SK-N-SH (cell line): ENCODE results near the gene SYT1. TPM values are rescaled to one million over a fixed set of nuclear protein-coding genes. Genes with fewer than 3 reads are reported as not detected.

Experiments
- CTCF ChIA-PET: fragments of 300-600, 350-600 bp; formaldehyde crosslinking; extraction: SDS; loops from one replicate; lab custom pipeline; 2021; lab: Yijun Ruan, JAX
- POLR2A ChIA-PET: fragments of 350-600 bp; sonication (Branson Sonifier 250); formaldehyde crosslinking; extraction: SDS; loops from one replicate; lab custom pipeline; 2020; ENCODE audit warnings: antibody characterized with exemption, inconsistent platforms; lab: Yijun Ruan, JAX
- DNase-seq: peaks from one replicate; pipeline ENCODE4 v3.0.0; 2012
- H2AFZ ChIP-seq: fragments of 200-600 bp; sonication (generic); 2 replicates; pipeline ENCODE4 v1.8.1; 2016; ENCODE audit warnings: antibody characterized with exemption, mild to moderate bottlenecking, low read depth
- H3F3A ChIP-seq: fragments of 200-600 bp; sonication (generic); replicated peaks from 2 replicates; pipeline ENCODE3; 2016; ENCODE audit warnings: antibody characterized with exemption, mild to moderate bottlenecking; ENCODE audit not compliant: insufficient read depth
- H3K27ac ChIP-seq, 2 experiments: fragments of 200-500 bp in 1 of 2; fragments of 200-600 bp in 1 of 2; sonication (Bioruptor generic) in 1 of 2; sonication (generic), shearing (Covaris generic) in 1 of 2; 2 replicates each; pipeline versions ENCODE4 v1.5.1 to v1.6.1; 2014 to 2016; ENCODE audit warnings: low read depth in 2 of 2, inconsistent platforms in 1 of 2, low read length in 1 of 2, mild to moderate bottlenecking in 1 of 2, mixed read lengths in 1 of 2
- H3K27me3 ChIP-seq: fragments of 200-600 bp; sonication (generic), shearing (Covaris generic); 2 replicates; pipeline ENCODE4 v1.6.1; 2016; ENCODE audit warnings: mixed run types; ENCODE audit not compliant: insufficient read depth
- H3K36me3 ChIP-seq, 2 experiments: fragments of 200-500 bp in 1 of 2; fragments of 200-600 bp in 1 of 2; sonication (Bioruptor generic) in 1 of 2; sonication (generic) in 1 of 2; replicated peaks in 1 of 2; 2 replicates each; pipeline versions ENCODE3 to v1.5.1; 2014 to 2016; ENCODE audit warnings: low read length in 1 of 2, mild to moderate bottlenecking in 1 of 2; ENCODE audit not compliant: insufficient read depth in 2 of 2, control insufficient read depth in 1 of 2
- H3K4me1 ChIP-seq, 2 experiments: fragments of 200-500 bp in 1 of 2; fragments of 200-600 bp in 1 of 2; sonication (Bioruptor generic) in 1 of 2; sonication (generic), shearing (Covaris generic) in 1 of 2; 2 replicates each; pipeline versions ENCODE4 v1.5.1 to v1.6.1; 2014 to 2016; ENCODE audit warnings: low read depth in 1 of 2, low read length in 1 of 2, mixed run types in 1 of 2; ENCODE audit not compliant: insufficient read depth in 2 of 2, control insufficient read depth in 1 of 2
- H3K4me2 ChIP-seq: fragments of 200-600 bp; sonication (generic), shearing (Covaris generic); 2 replicates; pipeline ENCODE4 v1.6.1; 2017; ENCODE audit warnings: mixed run types
- H3K4me3 ChIP-seq, 2 experiments: fragments of 200-500 bp in 1 of 2; fragments of 200-600 bp in 1 of 2; sonication (Bioruptor generic) in 1 of 2; sonication (generic), shearing (Covaris generic) in 1 of 2; 2 replicates each; pipeline versions ENCODE4 v1.5.1 to v1.8.1; 2014 to 2016; ENCODE audit warnings: low read depth in 2 of 2, inconsistent platforms in 1 of 2, low read length in 1 of 2, mild to moderate bottlenecking in 1 of 2, mixed read lengths in 1 of 2, moderate library complexity in 1 of 2
- H3K79me2 ChIP-seq: fragments of 200-600 bp; sonication (generic); 2 replicates; pipeline ENCODE4 v1.8.1; 2017; ENCODE audit warnings: mild to moderate bottlenecking; ENCODE audit not compliant: insufficient read depth
- H3K9ac ChIP-seq: fragments of 200-600 bp; sonication (generic); 2 replicates; pipeline ENCODE4 v1.6.1; 2017; ENCODE audit warnings: mixed run types
- H3K9me2 ChIP-seq: fragments of 200-600 bp; sonication (generic); 2 replicates; pipeline ENCODE4 v1.6.1; 2017; ENCODE audit warnings: mixed run types
- H3K9me3 ChIP-seq: fragments of 200-600 bp; sonication (generic); 2 replicates; pipeline ENCODE4 v1.6.1; 2017; ENCODE audit warnings: mixed run types, mild to moderate bottlenecking, moderate library complexity
- H4K20me1 ChIP-seq: fragments of 200-600 bp; sonication (generic); 2 replicates; pipeline ENCODE4 v1.6.1; 2017; ENCODE audit warnings: mild to moderate bottlenecking, mixed run types; ENCODE audit not compliant: insufficient read depth
- CHD2 ChIP-seq: fragments of 150-350 bp; IDR thresholded peaks from 2 replicates; pipeline ENCODE4 v1.6.1; 2018; ENCODE audit warnings: low read length; ENCODE audit not compliant: partially characterized antibody
- CTCF ChIP-seq: fragments of 200-600 bp; sonication (generic); IDR thresholded peaks from 2 replicates; pipeline ENCODE4 v1.6.1; 2017; ENCODE audit warnings: antibody characterized with exemption, mild to moderate bottlenecking, moderate library complexity
- ELF1 ChIP-seq: IDR thresholded peaks from 2 replicates; pipeline ENCODE4 v1.4.0; 2012
- EP300 ChIP-seq, 2 experiments: IDR thresholded peaks; 2 replicates each; pipeline versions ENCODE4 v1.4.0 to v1.6.1; 2012; ENCODE audit warnings: borderline replicate concordance in 1 of 2, low read depth in 1 of 2, low read length in 1 of 2
- FOXJ3 ChIP-seq: sonication (generic); formaldehyde crosslinking; IDR thresholded peaks from 2 replicates; pipeline ENCODE4 v1.5.1; 2020; ENCODE audit warnings: mild to moderate bottlenecking, missing genetic modification reagents
- GABPA ChIP-seq: IDR thresholded peaks from 2 replicates; pipeline ENCODE4 v1.4.0; 2012; ENCODE audit warnings: low read depth, mild to moderate bottlenecking
- GATA2 ChIP-seq: sonication (generic); formaldehyde crosslinking; IDR thresholded peaks from 2 replicates; pipeline ENCODE4 v1.5.0; 2020; ENCODE audit warnings: mild to moderate bottlenecking, missing genetic modification reagents
- JUND ChIP-seq: IDR thresholded peaks from 2 replicates; pipeline ENCODE4 v1.4.0; 2012
- MEF2A ChIP-seq: IDR thresholded peaks from 2 replicates; pipeline ENCODE4 v1.4.0; 2012; ENCODE audit warnings: low read depth, borderline replicate concordance
- MXI1 ChIP-seq: IDR thresholded peaks from 2 replicates; pipeline ENCODE4 v1.6.1; 2012; ENCODE audit warnings: mild to moderate bottlenecking, low read depth, low read length, improper control_type of control experiment
- NRF1 ChIP-seq: IDR thresholded peaks from 2 replicates; pipeline ENCODE4 v1.6.1; 2012; ENCODE audit warnings: low read depth, mild to moderate bottlenecking, low read length
- RAD21 ChIP-seq: IDR thresholded peaks from 2 replicates; pipeline ENCODE4 v1.6.1; 2012; ENCODE audit warnings: mild to moderate bottlenecking, low read length
- RCOR1 ChIP-seq: fragments of 150-350 bp; IDR thresholded peaks from 2 replicates; pipeline ENCODE4 v1.6.1; 2017; ENCODE audit warnings: antibody characterized with exemption, low read length
- RFX5 ChIP-seq: IDR thresholded peaks from 2 replicates; pipeline ENCODE4 v1.6.1; 2012; ENCODE audit warnings: mild to moderate bottlenecking, improper control_type of control experiment, low read length
- TAF1 ChIP-seq: IDR thresholded peaks from 2 replicates; pipeline ENCODE4 v1.6.1; 2012; ENCODE audit warnings: low read depth, mild to moderate bottlenecking, low read length, moderate library complexity, borderline replicate concordance
- TCF12 ChIP-seq: IDR thresholded peaks from 2 replicates; pipeline ENCODE4 v1.4.0; 2012
- USF1 ChIP-seq: IDR thresholded peaks from 2 replicates; pipeline ENCODE4 v1.4.0; 2012; ENCODE audit warnings: low read depth, borderline replicate concordance
- YY1 ChIP-seq: IDR thresholded peaks from 2 replicates; pipeline ENCODE4 v1.4.0; 2012; ENCODE audit warnings: low read depth, mild to moderate bottlenecking
- WGBS: methylation state at CpG from one replicate; pipeline ENCODE4 v1.1.6; 2017; ENCODE audit warnings: low lambda C conversion rate; 5-methylcytosine and 5-hydroxymethylcytosine counted together
- polyA plus RNA-seq, 3 experiments: library from polyadenylated mRNA; depleted of rRNA; stranded (reverse); fragments of >200 nt; gene quantifications; 2 replicates each; pipeline ENCODE4 v1.2.3, GENCODE V29; 2012
- TF ChIP-seq, protein P1 (sequence below): fragments of 150-350 bp; IDR thresholded peaks from 2 replicates; pipeline ENCODE4 v1.6.1; 2016; ENCODE audit warnings: mild to moderate bottlenecking, low read depth, low read length
- TF ChIP-seq, protein P2 (sequence below): fragments of 150-350 bp; IDR thresholded peaks from 2 replicates; pipeline ENCODE4 v1.6.1; 2017; ENCODE audit warnings: antibody characterized with exemption, low read length, low read depth, borderline replicate concordance
- TF ChIP-seq, protein P3 (sequence below): IDR thresholded peaks from 2 replicates; pipeline ENCODE4 v1.4.0; 2012; ENCODE audit warnings: low read depth
- TF ChIP-seq, protein P4 (sequence below): IDR thresholded peaks from 2 replicates; pipeline ENCODE4 v1.4.0; 2012; ENCODE audit warnings: low read depth, borderline replicate concordance

Gene SYT1
- polyA plus RNA-seq, 1 of the 3 experiments (the other 2 are of a cell fraction), result 12.7 TPM

GRCh38 chr12:79295572-79295971, 431.0 kb downstream of the SYT1 start:
- Histone ChIP-seq H3F3A (peaks cover 3% of the 10 kb centered on the region), H3K4me2 (no peak overlapping the region), H2AFZ (no peak overlapping the region), H3K4me1 (peaks cover 17 to 18% of the 10 kb centered on the region in 2 experiments; a peak in 2 of 4 replicates), H3K36me3 (peaks cover 31 to 48% of the 10 kb centered on the region in 2 experiments), H4K20me1 (no peaks in the 10 kb centered on the region), H3K79me2 (no peaks in the 10 kb centered on the region), H3K9ac (no peak overlapping the region), H3K9me2 (no peaks in the 10 kb centered on the region), H3K9me3 (no peaks in the 10 kb centered on the region), H3K27me3 (no peaks in the 10 kb centered on the region), H3K4me3 (no peak overlapping the region), H3K27ac (peak overlapping the region; percentile 14 to 98)
- CTCF ChIA-PET, result no interaction called here
- TF ChIP-seq TAF1 (no peak), RCOR1 (peak; percentile 54; the same call in 1 of the 2 replicates), EP300 (IDR thresholded peaks at IDR 0.05; ENCODE audit: borderline replicate concordance in 1 of 2, low read depth in 1 of 2, low read length in 1 of 2) (peak in 1 of 2 experiments; percentile 52; a peak in 2 of 4 replicates), NRF1 (no peak), JUND (no peak), GATA2 (CRISPR knock-in tag) (peak; percentile 55), RAD21 (0 out of 2 replicates have a peak, but pooled peaks have one; percentile 16), TCF12 (0 out of 2 replicates have a peak, but pooled peaks have one; percentile 5)
- DNase-seq, result peak; percentile 24
- POLR2A ChIA-PET, result interaction anchor here (0.6 kb wide), 1 partner anchor 432 kb away, joined by 5 read pairs; no protein-coding TSS in a partner anchor

GRCh38 chr12:79296133-79296532, 431.6 kb downstream of the SYT1 start:
- no peak overlapping the region for H3K4me2 ChIP-seq
- H3F3A ChIP-seq, result peaks cover 3% of the 10 kb centered on the region
- POLR2A ChIA-PET, result interaction anchor here (0.6 kb wide), 1 partner anchor 432 kb away, joined by 5 read pairs; no protein-coding TSS in a partner anchor
- H3K27me3 ChIP-seq, result no peaks in the 10 kb centered on the region
- H3K9ac ChIP-seq, result no peak overlapping the region
- H4K20me1 ChIP-seq, result no peaks in the 10 kb centered on the region; the same call in 1 of the 2 replicates
- 50% methylated on average over 5 of the region's 5 CpGs for WGBS
- CTCF ChIA-PET, result no interaction called here
- H3K9me2 ChIP-seq, result no peaks in the 10 kb centered on the region
- H3K4me3 ChIP-seq, result no peak overlapping the region
- peak overlapping the region; percentile 14 to 98 for H3K27ac ChIP-seq
- no peak overlapping the region for H2AFZ ChIP-seq
- no peaks in the 10 kb centered on the region for H3K9me3 ChIP-seq
- DNase-seq, result no peak
- no peak for TF ChIP-seq MXI1
- TF ChIP-seq CHD2, result no peak
- no peak for TF ChIP-seq GABPA
- TF ChIP-seq GATA2 (CRISPR knock-in tag), result no peak
- no peak for TF ChIP-seq FOXJ3
- TF ChIP-seq, protein P1, sequence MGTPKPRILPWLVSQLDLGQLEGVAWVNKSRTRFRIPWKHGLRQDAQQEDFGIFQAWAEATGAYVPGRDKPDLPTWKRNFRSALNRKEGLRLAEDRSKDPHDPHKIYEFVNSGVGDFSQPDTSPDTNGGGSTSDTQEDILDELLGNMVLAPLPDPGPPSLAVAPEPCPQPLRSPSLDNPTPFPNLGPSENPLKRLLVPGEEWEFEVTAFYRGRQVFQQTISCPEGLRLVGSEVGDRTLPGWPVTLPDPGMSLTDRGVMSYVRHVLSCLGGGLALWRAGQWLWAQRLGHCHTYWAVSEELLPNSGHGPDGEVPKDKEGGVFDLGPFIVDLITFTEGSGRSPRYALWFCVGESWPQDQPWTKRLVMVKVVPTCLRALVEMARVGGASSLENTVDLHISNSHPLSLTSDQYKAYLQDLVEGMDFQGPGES, result no peak
- TF ChIP-seq, protein P2, sequence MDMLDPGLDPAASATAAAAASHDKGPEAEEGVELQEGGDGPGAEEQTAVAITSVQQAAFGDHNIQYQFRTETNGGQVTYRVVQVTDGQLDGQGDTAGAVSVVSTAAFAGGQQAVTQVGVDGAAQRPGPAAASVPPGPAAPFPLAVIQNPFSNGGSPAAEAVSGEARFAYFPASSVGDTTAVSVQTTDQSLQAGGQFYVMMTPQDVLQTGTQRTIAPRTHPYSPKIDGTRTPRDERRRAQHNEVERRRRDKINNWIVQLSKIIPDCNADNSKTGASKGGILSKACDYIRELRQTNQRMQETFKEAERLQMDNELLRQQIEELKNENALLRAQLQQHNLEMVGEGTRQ, result no peak
- no peak for TF ChIP-seq NRF1
- no peak for TF ChIP-seq JUND
- no peak for TF ChIP-seq RCOR1
- no peak for TF ChIP-seq MEF2A
- no peak for TF ChIP-seq CTCF
- no peak for TF ChIP-seq USF1
- TF ChIP-seq ELF1, result no peak
- TF ChIP-seq, protein P3, sequence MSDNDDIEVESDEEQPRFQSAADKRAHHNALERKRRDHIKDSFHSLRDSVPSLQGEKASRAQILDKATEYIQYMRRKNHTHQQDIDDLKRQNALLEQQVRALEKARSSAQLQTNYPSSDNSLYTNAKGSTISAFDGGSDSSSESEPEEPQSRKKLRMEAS, result no peak
- TF ChIP-seq, protein P4, sequence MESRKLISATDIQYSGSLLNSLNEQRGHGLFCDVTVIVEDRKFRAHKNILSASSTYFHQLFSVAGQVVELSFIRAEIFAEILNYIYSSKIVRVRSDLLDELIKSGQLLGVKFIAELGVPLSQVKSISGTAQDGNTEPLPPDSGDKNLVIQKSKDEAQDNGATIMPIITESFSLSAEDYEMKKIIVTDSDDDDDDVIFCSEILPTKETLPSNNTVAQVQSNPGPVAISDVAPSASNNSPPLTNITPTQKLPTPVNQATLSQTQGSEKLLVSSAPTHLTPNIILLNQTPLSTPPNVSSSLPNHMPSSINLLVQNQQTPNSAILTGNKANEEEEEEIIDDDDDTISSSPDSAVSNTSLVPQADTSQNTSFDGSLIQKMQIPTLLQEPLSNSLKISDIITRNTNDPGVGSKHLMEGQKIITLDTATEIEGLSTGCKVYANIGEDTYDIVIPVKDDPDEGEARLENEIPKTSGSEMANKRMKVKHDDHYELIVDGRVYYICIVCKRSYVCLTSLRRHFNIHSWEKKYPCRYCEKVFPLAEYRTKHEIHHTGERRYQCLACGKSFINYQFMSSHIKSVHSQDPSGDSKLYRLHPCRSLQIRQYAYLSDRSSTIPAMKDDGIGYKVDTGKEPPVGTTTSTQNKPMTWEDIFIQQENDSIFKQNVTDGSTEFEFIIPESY, result no peak
- no peak for TF ChIP-seq RFX5
- TF ChIP-seq YY1, result no peak
- H3K79me2 ChIP-seq, result no peaks in the 10 kb centered on the region
- H3K36me3 ChIP-seq, result peaks cover 31 to 50% of the 10 kb centered on the region in 2 experiments
- peaks cover 17 to 18% of the 10 kb centered on the region in 2 experiments; a peak in 2 of 4 replicates for H3K4me1 ChIP-seq
